Stimulated activated CD4-positive, alpha-beta T cell treated with anti-CD3 and anti-CD28 coated beads, Interleukin-1b, Interleukin-23, amount 100 ng/mL, for 4 hours (primary cell): ENCODE data around the gene GRID1.

ENCODE experiments used
- DNase-seq, 2 donors: peaks; one replicate each; pipeline ENCODE4 v3.0.0-alpha.2; 2020; ENCODE audit warnings: low read depth in 2 of 2

Gene GRID1

GRCh38 chr10:86314616-86315548, 51.7 kb downstream of the GRID1 start:
- no peak for DNase-seq

GRCh38 chr10:86313621-86314041, 53.0 kb downstream of the GRID1 start:
- no peak for DNase-seq

GRCh38 chr10:86312701-86313270, 53.8 kb downstream of the GRID1 start:
- DNase-seq = no peak

DNA sequence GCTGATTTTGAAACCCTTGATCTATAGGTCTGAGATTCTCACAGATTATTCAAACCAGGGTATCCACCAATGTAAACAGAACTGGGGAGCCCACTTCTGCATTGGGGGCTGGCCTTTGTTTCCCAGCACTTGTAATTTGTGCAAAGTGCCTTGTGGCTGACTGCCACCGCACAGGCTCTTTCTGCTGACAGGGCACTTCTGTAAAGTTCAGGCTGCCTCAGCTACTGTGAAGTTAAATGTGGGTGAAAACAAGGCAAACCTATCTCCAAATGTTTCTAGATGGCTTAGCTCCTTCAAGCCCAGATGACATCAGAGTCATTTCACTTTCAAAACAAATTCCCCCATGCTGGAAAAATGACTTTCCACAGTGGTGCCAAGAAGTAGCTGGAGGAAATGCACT, 54.7 kb downstream of the GRID1 start:
- DNase-seq = no peak

DNA sequence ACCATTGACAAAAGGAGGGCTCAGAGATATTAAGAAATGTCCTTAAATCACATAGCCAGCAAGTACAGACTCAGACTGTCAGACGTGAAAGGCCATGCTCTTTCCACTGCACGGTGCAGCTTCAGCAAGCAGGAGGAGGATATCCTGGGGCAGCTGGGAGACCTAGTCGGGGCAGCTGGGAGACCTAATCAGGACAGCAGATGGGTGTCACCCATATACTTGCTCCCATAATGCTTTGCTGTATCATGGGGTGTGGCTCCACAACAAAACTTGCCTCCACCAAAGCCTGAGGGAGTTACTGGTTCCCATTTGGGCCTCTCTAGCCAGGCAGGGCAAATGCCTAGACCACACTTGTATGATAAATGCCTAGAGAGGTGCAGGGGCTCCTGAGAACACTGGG, 55.4 kb downstream of the GRID1 start:
- no peak for DNase-seq

DNA sequence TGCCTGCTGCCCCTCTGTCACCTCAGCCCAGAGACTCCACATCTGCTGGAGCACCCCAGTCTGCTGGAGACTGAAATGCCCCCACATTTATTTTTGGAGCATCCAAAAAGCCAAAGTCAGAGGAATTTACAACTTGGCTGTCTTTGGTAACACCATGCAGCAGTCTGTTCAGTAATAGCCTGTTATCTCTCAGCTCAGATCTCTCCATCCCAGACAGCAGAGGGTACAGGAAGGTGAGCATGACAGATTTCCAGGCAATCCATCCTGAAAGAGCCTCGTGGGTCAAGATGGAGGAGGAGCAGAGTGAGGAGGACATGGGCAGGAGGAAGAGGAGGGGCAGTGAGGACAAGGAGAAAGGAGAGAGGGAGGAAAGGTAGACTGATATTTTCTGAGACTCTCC, 55.9 kb downstream of the GRID1 start:
- no peak for DNase-seq

- no peak for DNase-seq
Measured at GRCh38 chr10:86310291-86310690, 56.3 kb downstream of the GRID1 start.

- DNase-seq = no peak
Measured at GRCh38 chr10:86308056-86308455, 58.5 kb downstream of the GRID1 start.

GRCh38 chr10:86306628-86307278, 59.8 kb downstream of the GRID1 start:
- no peak for DNase-seq

GRCh38 chr10:86305521-86305920, 61.1 kb downstream of the GRID1 start:
- no peak for DNase-seq

DNA sequence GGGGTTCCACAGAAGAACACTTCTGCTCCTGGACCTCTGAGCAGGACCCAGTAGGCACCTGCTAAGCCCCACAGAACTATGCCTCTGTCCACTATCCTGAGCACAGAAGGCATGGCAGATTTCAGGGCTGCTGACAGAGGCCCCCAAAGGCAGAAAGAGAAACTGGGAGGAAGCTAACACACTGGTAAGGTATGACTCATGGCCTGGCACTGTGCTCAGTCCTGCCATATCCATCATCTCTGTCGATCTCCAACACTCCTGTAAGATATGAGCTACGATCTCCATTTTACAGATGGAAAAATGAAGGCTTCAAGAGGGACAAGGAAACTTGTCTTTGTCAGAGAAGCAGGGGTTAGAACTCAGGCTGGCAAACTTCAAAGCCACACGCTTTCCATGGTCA, 62.2 kb downstream of the GRID1 start:
- no peak for DNase-seq

DNA sequence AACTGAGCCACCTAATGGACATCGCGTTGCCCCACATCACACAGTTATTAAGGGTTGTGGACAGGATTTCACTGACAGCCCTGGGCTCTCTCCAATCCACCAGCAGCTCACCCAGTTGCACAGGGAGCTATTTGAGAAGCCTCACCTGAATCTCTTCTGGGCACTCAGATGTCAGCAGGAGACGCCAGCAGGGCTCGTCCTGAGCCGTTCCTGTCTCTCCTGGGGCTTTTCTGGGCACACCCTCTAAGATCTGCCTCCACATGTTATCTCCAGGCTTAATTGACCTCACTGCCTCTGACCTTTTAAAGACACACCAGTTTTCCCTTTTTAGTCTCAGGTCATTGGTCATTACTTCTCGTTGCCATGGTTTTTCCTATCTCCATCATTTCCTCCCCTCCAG, 63.0 kb downstream of the GRID1 start:
- no peak for DNase-seq

- no peak for DNase-seq
Measured at GRCh38 chr10:86301971-86302370, 64.6 kb downstream of the GRID1 start.

GRCh38 chr10:86300931-86301830, 65.4 kb downstream of the GRID1 start:
- no peak for DNase-seq

GRCh38 chr10:86300399-86300925, 66.1 kb downstream of the GRID1 start:
- DNase-seq = no peak

DNA sequence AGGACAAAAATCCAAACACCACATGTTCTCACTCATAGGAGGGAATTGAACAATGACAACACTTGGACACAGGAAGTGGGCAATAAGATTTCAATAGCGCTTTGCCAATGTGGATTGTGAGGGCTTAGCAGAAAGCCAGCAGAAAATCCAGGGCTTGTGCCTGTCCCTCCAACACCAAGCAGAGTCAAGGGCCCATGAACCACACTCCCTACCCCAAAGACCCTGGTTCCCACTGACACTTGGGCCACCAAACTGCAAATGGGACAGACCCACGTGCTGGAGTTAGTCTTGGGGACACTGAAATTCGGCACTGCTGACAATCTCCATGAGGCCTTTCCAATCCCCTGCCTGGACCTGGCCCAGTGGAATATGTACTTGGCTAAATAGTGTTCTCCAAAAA, 67.0 kb downstream of the GRID1 start:
- DNase-seq = no peak

DNA sequence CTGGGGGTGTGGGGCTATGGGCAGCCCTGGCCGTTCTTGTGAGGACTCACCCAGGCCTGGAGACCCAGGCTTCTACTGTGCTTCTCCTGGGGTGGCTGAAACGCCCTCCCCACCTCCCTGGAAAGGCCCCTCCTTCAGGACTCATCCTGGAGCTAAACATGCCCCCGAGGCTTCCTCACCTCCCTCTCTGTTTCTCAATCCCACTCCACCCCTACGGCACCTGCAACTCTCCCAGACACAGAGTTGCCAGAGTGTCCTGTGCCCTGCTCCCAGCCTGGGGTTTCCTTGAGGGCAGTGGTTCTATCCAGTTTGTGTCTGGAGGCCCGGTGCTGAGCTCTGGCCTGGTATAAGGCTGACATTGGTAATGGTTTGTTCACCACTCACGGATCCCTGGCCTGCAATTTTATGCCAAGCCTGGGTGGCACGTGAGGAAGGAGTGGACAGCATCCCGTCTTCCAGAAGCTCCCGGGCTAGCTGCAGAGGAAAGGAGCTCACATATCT, 68.0 kb downstream of the GRID1 start:
- DNase-seq = no peak

- DNase-seq = no peak
Measured at GRCh38 chr10:86295791-86296190, 70.8 kb downstream of the GRID1 start.

DNA sequence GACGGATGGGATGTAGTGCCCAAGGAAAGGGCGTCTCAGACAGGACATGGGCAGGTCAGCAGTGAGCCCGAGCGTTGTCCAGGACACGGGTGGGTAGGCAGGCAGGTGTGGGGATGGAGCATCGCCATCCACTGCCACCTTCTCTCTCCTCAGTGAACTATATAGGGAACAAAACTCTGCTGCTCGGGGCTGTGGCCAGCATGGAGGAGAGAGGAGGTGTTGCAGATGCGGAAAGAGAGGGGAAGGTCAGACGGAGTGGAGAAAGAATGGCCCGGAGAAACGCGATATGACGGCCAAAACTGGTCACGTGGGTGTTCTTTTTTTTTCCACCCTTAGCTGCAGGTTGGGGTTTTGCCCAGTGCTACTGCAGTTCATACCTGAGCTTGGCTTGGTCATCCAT, 71.2 kb downstream of the GRID1 start:
- no peak for DNase-seq

GRCh38 chr10:86294346-86295265, 72.0 kb downstream of the GRID1 start:
- no peak for DNase-seq
